Neuronal stem cell (in vitro differentiated cells): Measurements from ENCODE around the gene TMEM250.

ENCODE experiments used
- DNase-seq: peaks from one replicate; pipeline ENCODE4 v3.0.0-alpha.2; 2013; ENCODE audit warnings: low spot score
- H2AFZ ChIP-seq: one replicate; pipeline ENCODE4 v1.6.1; 2013; ENCODE audit warnings: mild to moderate bottlenecking, low read length, inconsistent platforms
- H2AK5ac ChIP-seq: 2 replicates; pipeline ENCODE4 v1.6.1; 2013; ENCODE audit warnings: low read depth, mild to moderate bottlenecking, inconsistent platforms, low read length, moderate library complexity, mixed read lengths
- H2BK120ac ChIP-seq: 2 replicates; pipeline ENCODE4 v1.6.1; 2013; ENCODE audit warnings: low read depth, mild to moderate bottlenecking, inconsistent platforms, low read length, moderate library complexity, mixed read lengths
- H2BK12ac ChIP-seq: one replicate; pipeline ENCODE4 v1.6.1; 2013; ENCODE audit warnings: low read length, inconsistent platforms
- H2BK15ac ChIP-seq: 2 replicates; pipeline ENCODE4 v1.6.1; 2013; ENCODE audit warnings: mild to moderate bottlenecking, low read length, inconsistent platforms, mixed read lengths
- H2BK5ac ChIP-seq: one replicate; pipeline ENCODE4 v1.6.1; 2013; ENCODE audit warnings: inconsistent platforms, mild to moderate bottlenecking, low read length, moderate library complexity
- H3K14ac ChIP-seq: one replicate; pipeline ENCODE4 v1.6.1; 2013; ENCODE audit warnings: low read length, inconsistent platforms
- H3K18ac ChIP-seq: 2 replicates; pipeline ENCODE4 v1.6.1; 2013; ENCODE audit warnings: low read length, inconsistent platforms
- H3K23ac ChIP-seq: 2 replicates; pipeline ENCODE4 v1.6.1; 2013; ENCODE audit warnings: low read depth, mild to moderate bottlenecking, mixed read lengths, low read length, inconsistent platforms; ENCODE audit not compliant: poor library complexity
- H3K27ac ChIP-seq: replicated peaks from 3 replicates; pipeline ENCODE4 v1.5.1; 2013; ENCODE audit warnings: low read length, inconsistent platforms
- H3K27me3 ChIP-seq, 3 experiments: 2 replicates each; pipeline ENCODE4 v1.6.1; 2013; ENCODE audit warnings: low read length in 3 of 3, mild to moderate bottlenecking in 2 of 3, inconsistent platforms in 1 of 3, low read depth in 1 of 3, mixed read lengths in 1 of 3, moderate library complexity in 1 of 3; ENCODE audit not compliant: control insufficient read depth in 3 of 3, insufficient read depth in 3 of 3
- H3K36me3 ChIP-seq, 2 donors: replicated peaks in 1 of 2; 2 replicates each; pipeline ENCODE4 v1.6.1; 2013; ENCODE audit warnings: low read length in 2 of 2; ENCODE audit not compliant: control insufficient read depth in 2 of 2, insufficient read depth in 2 of 2
- H3K4ac ChIP-seq: 2 replicates; pipeline ENCODE4 v1.6.1; 2013; ENCODE audit warnings: inconsistent platforms, mild to moderate bottlenecking, low read length, moderate library complexity
- H3K4me1 ChIP-seq, 2 donors: 1 replicate in 1 of 2; 2 replicates in 1 of 2; pipeline ENCODE4 v1.6.1; 2013; ENCODE audit warnings: low read length in 2 of 2, low read depth in 1 of 2; ENCODE audit not compliant: control insufficient read depth in 2 of 2, insufficient read depth in 1 of 2
- H3K4me2 ChIP-seq: one replicate; pipeline ENCODE4 v1.6.1; 2013; ENCODE audit warnings: mild to moderate bottlenecking, low read length, inconsistent platforms; ENCODE audit not compliant: insufficient read depth, poor library complexity, severe bottlenecking
- H3K4me3 ChIP-seq, 2 donors: 2 replicates each; pipeline ENCODE4 v1.5.1; 2013; ENCODE audit warnings: low read length in 2 of 2, mild to moderate bottlenecking in 2 of 2, inconsistent platforms in 1 of 2, moderate library complexity in 1 of 2
- H3K79me1 ChIP-seq: one replicate; pipeline ENCODE4 v1.6.1; 2013; ENCODE audit warnings: low read depth, mild to moderate bottlenecking, inconsistent platforms, low read length, moderate library complexity
- H3K9ac ChIP-seq: one replicate; pipeline ENCODE4 v1.6.1; 2013; ENCODE audit warnings: mild to moderate bottlenecking, low read depth, low read length, inconsistent platforms; ENCODE audit not compliant: poor library complexity
- H3K9me3 ChIP-seq, 2 donors: replicated peaks in 1 of 2; 2 replicates each; pipeline versions ENCODE3 to v1.6.1; 2013; ENCODE audit warnings: low read length in 2 of 2, mild to moderate bottlenecking in 2 of 2, inconsistent platforms in 1 of 2, low read depth in 1 of 2, mixed read lengths in 1 of 2, moderate library complexity in 1 of 2; ENCODE audit not compliant: control insufficient read depth in 2 of 2, insufficient read depth in 1 of 2
- H4K8ac ChIP-seq: one replicate; pipeline ENCODE4 v1.6.1; 2013; ENCODE audit warnings: low read depth, mild to moderate bottlenecking, inconsistent platforms, low read length, moderate library complexity
- H4K91ac ChIP-seq: one replicate; pipeline ENCODE4 v1.6.1; 2013; ENCODE audit warnings: low read length, low read depth, mild to moderate bottlenecking, inconsistent platforms; ENCODE audit not compliant: poor library complexity
- whole genome bisulfite sequencing, 2 donors: extraction: QIAGEN DNeasy Blood & Tissue Kit; methylation state at CpG; one replicate each; pipeline ENCODE4 v1.1.7; 2013; ENCODE audit warnings: missing lambda C conversion rate in 2 of 2, mixed read lengths in 1 of 2; ENCODE audit not compliant: insufficient read length in 2 of 2, insufficient replicate concordance in 1 of 2; ENCODE audit errors: extremely low coverage in 2 of 2; 5-methylcytosine and 5-hydroxymethylcytosine counted together

Gene TMEM250

GRCh38 chr9:136114610-136115009 is 4.1 kb downstream of the TMEM250 start:
- no peak overlapping the region for H3K4me3 ChIP-seq
- H4K8ac ChIP-seq = no peak overlapping the region
- DNase-seq = no peak
- H3K36me3 ChIP-seq = peaks cover 16 to 26% of the 10 kb centered on the region in 2 donors
- no peak overlapping the region for H3K23ac ChIP-seq
- H2BK15ac ChIP-seq = no peak overlapping the region
- no peaks in the 10 kb centered on the region for H3K27me3 ChIP-seq
- H3K4me1 ChIP-seq = peaks cover 18 to 21% of the 10 kb centered on the region in 2 donors
- H3K27ac ChIP-seq = no peak overlapping the region
- H2BK5ac ChIP-seq = no peak overlapping the region
- H2AK5ac ChIP-seq = no peak overlapping the region
- H3K79me1 ChIP-seq = peaks cover 28% of the 10 kb centered on the region
- no peak overlapping the region for H3K4me2 ChIP-seq
- no peak overlapping the region for H2BK12ac ChIP-seq
- H3K18ac ChIP-seq = no peak overlapping the region
- no peak overlapping the region for H2AFZ ChIP-seq
- H3K9me3 ChIP-seq = no peaks in the 10 kb centered on the region
- H3K4ac ChIP-seq = no peak overlapping the region
- H3K9ac ChIP-seq = no peak overlapping the region
- no peak overlapping the region for H3K14ac ChIP-seq
- no peak overlapping the region for H2BK120ac ChIP-seq
- no CpG with 5 or more reads among the region's 18 CpGs for WGBS, 2 donors
- no peak overlapping the region for H4K91ac ChIP-seq

- Histone ChIP-seq H3K4me2 (no peak overlapping the region), H3K9ac (no peak overlapping the region), H4K91ac (peak overlapping the region; percentile 53), H3K4me1 (peaks cover 26 to 27% of the 10 kb centered on the region in 2 donors), H2BK120ac (no peak overlapping the region), H2AFZ (no peak overlapping the region), H4K8ac (no peak overlapping the region), H3K4me3 (no peak overlapping the region), H2BK5ac (peak overlapping the region; percentile 94), H2BK15ac (peak overlapping the region; percentile 71), H3K9me3 (no peaks in the 10 kb centered on the region), H3K18ac (no peak overlapping the region), H3K14ac (peak overlapping the region; percentile 56), H3K79me1 (peaks cover 23% of the 10 kb centered on the region), H2BK12ac (no peak overlapping the region), H3K23ac (peak overlapping the region; percentile 73), H3K27ac (no peak overlapping the region), H2AK5ac (peak overlapping the region; percentile 81), H3K4ac (no peak overlapping the region), H3K27me3 (no peaks in the 10 kb centered on the region), H3K36me3 (peaks cover 16 to 26% of the 10 kb centered on the region in 2 donors)
- WGBS, 2 donors = no CpG with 5 or more reads among the region's 11 CpGs
- no peak for DNase-seq
These were observed 6.1 kb downstream of the TMEM250 start for GRCh38 chr9:136112541-136112940.

GRCh38 chr9:136111910-136112309 is 6.8 kb downstream of the TMEM250 start:
- Histone ChIP-seq H3K36me3 (peaks cover 16 to 26% of the 10 kb centered on the region in 2 donors), H3K9ac (peak overlapping the region; percentile 50), H3K4me1 (peaks cover 22 to 27% of the 10 kb centered on the region in 2 donors), H2BK5ac (peak overlapping the region; percentile 94), H3K79me1 (peaks cover 19% of the 10 kb centered on the region), H3K4ac (no peak overlapping the region), H3K27ac (no peak overlapping the region), H4K8ac (no peak overlapping the region), H3K4me2 (no peak overlapping the region), H3K23ac (no peak overlapping the region), H3K4me3 (no peak overlapping the region), H2AK5ac (peak overlapping the region; percentile 100), H2BK15ac (peak overlapping the region; percentile 67), H4K91ac (no peak overlapping the region), H2AFZ (no peak overlapping the region), H3K18ac (peak overlapping the region; percentile 27), H3K14ac (no peak overlapping the region), H3K27me3 (no peaks in the 10 kb centered on the region), H2BK120ac (peak overlapping the region; percentile 47), H2BK12ac (no peak overlapping the region), H3K9me3 (no peaks in the 10 kb centered on the region)
- no CpG with 5 or more reads among the region's 16 CpGs for WGBS, 2 donors
- no peak for DNase-seq

- peaks cover 12% of the 10 kb centered on the region for H3K79me1 ChIP-seq
- peak overlapping the region; percentile 99 for H2BK15ac ChIP-seq
- H3K14ac ChIP-seq = peak overlapping the region; percentile 3
- H2AK5ac ChIP-seq = peak overlapping the region; percentile 100
- peak overlapping the region; percentile 65 for H4K91ac ChIP-seq
- no peak overlapping the region for H3K23ac ChIP-seq
- H2BK5ac ChIP-seq = no peak overlapping the region
- H3K4me2 ChIP-seq = no peak overlapping the region
- DNase-seq = no peak
- H2BK120ac ChIP-seq = peak overlapping the region; percentile 47
- H2AFZ ChIP-seq = no peak overlapping the region
- no peak overlapping the region for H3K4me3 ChIP-seq
- H3K9ac ChIP-seq = no peak overlapping the region
- peaks cover 22 to 31% of the 10 kb centered on the region in 2 donors for H3K4me1 ChIP-seq
- H3K18ac ChIP-seq = peak overlapping the region; percentile 99
- H2BK12ac ChIP-seq = peak overlapping the region; percentile 86
- H4K8ac ChIP-seq = no peak overlapping the region
- H3K27me3 ChIP-seq = no peaks in the 10 kb centered on the region
- peak overlapping the region; percentile 99 for H3K4ac ChIP-seq
- WGBS, 2 donors = no CpG with 5 or more reads among the region's 22 CpGs
- peak overlapping the region; percentile 31 for H3K27ac ChIP-seq
- no peaks in the 10 kb centered on the region for H3K9me3 ChIP-seq
- H3K36me3 ChIP-seq = peaks cover 14 to 21% of the 10 kb centered on the region in 2 donors
These were observed 7.5 kb downstream of the TMEM250 start for GRCh38 chr9:136111190-136111589.
